Putamen (tissue), 1 donor: ENCODE data around the gene NFE2L2.
"Not testable (repeated sequence)": the region's sequence is repeated elsewhere in the genome, so short reads cannot be mapped to it uniquely, and the experiment has no call there.

Source experiments
- DNase-seq: peaks from one replicate; pipeline ENCODE4 v3.0.0-alpha.2; 2016; ENCODE audit warnings: low spot score

NFE2L2 gene

DNA sequence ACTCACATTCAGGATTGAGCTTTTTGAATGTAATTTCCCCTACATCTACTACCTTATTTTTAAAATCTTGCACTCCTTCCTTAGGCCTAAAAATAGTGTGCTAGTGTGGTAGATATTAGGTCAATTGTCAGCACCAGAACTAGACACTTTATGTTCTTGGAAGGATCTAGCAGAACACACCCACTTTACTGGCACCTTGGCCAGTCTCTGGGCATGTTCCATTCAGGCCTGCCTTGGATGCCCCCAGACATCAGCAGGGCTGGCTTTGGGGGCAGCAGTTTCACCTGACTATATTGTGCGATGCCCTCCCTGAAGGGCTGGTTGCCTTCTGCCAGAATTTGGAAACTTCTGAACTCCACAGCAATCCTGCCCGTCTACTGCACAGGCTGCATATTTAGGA is 15.3 kb upstream of the NFE2L2 start:
- DNase-seq = no peak

DNA sequence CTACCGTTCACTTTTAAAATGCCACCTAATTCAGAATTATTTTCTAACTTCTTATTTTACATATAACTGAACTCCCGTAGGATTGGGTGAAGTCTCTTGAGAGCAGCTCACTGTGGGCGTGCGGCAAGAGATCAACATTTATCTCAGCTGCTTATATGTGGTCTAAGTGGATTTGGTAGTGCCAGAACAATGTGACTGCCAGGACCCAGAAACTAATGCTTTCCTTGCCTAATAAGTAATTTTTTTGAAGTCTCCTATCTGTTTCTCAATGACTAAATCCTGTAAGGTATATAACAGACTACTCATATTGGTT is 11.2 kb upstream of the NFE2L2 start:
- DNase-seq = no peak

DNA sequence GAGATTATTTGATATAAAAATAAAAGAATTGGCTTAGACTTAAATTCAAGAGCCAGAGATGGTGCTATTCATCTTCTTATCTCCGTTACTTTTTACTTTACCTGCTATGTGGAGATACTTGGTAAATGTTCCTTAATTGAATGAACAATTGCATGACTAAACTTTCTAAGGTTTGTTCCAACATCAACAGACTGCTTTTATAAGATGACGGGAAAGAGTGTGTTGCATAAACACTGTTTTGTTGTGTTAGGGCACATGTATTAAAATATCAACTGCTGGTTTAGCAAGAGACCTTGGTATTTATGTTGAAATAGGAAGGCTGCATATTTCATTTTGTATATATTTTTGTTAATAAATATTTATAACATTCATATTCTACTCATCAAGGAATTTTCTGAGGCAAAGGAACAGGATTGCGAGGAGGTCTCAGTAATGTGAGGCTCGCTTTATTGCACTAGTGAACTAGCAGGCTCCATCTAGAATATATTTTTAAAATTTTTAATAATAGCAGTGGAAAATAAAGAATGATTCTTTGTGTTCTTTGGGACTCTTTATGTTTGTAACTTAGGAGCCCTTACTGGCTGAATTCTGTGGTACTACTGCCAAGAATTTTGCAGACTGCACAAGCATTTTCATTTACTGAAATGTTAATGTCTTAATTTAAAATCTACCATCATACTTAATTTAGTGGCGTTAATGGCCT is 10.7 kb upstream of the NFE2L2 start:
- DNase-seq = no peak

DNA sequence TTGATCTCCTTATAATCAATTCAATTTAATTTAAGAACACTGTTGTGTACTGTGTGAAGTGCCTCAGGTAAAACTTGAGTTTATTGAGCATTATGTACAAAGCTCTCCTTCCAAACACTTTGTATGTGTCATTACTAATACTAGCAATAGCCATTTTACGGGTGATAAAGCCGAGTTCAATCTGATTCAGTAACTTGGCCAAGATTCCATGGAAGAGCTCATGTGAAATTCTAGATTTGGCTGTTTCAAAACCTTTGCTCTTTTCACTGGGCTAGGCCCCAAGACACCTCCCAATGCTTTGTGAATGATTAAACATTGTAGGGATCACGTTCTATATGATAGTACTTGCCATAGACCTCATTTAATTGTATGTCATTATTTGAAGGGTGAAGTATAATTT is 8.9 kb upstream of the NFE2L2 start:
- no peak for DNase-seq

DNA sequence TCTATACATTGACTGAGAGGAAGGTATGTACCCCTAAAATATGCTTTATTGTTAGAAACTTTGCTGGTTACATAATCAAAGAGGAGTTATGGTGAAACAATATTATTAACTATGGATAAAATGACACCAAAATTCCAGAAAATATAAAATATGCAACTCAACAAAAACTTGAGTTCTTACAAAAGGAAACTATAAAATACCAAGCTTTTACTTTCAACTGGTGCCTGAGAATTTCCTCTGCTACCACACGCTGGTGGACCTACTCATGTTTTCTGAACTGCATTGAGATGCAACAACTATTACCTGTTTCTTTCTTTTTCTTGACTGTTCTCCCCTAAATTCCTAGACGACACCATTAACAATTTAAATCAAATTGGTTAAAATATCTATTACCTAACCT is 8.2 kb upstream of the NFE2L2 start:
- no peak for DNase-seq

DNA sequence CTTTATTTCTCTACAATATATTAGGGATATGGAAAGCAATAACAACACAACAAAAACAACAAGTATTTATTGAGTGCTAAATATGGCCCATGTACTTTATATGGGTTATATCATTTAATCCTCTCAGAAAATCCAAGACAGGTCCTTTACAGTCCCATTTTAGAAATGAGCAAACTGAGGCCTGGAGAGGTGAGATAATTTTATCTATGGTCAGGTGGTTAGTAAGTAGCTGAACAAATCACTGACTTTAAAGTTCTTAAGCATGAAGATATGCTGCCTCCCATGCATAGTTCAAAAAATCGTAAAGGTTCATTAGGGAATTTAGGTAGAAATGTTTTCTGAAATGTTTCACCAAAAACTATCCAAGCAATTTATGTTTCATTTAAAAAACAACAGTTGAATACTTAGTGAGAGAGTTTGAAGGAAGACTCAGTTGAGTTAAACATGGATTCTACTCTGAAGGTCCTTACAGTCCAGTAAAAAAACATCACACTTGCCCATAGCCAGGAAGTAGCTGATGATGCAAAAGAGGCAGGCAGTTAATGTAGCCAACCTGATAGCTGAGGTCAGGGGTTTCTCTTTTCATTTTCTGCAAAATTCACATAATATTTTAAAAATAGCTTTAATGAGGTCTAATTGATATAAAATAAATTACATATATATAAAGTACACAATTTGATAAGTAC is 7.6 kb upstream of the NFE2L2 start:
- DNase-seq = no peak

DNA sequence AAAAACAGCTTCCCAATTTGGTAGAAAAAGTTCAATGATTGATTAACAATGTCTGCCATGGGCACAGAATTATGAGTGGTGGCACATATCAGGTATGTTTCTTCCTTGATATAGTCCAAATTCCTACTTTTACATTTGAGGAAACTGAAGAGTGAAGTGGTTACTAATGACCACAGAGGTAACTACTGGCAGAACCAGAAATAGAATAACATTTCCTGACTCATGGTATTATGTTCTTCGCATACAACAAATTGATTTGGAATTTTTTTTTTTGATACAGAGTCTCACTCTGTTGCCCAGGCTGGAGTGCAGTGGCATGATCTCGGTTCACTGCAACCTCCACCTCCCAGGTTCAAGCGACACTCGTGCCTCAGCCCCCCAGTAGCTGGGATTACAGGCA is 6.0 kb upstream of the NFE2L2 start:
- no peak for DNase-seq

DNA sequence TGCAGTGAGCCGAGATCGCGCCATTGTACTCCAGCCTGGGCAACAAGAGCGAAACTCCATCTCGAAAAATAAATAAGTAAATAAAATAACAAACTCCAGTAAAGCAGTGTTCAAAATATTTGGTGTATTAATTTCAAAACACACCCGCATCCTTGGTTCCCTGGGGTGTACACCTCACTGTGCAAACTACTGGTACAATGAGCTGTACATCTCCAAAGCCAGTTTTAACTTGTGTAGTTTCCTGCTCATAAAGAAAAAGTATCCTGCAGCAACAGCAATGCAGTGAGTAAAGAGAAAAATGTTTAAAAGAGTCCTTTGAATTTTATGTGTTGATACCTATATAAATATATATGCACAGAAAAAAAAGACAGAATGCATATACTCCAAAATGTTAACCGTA is 4.4 kb upstream of the NFE2L2 start:
- no peak for DNase-seq

DNA sequence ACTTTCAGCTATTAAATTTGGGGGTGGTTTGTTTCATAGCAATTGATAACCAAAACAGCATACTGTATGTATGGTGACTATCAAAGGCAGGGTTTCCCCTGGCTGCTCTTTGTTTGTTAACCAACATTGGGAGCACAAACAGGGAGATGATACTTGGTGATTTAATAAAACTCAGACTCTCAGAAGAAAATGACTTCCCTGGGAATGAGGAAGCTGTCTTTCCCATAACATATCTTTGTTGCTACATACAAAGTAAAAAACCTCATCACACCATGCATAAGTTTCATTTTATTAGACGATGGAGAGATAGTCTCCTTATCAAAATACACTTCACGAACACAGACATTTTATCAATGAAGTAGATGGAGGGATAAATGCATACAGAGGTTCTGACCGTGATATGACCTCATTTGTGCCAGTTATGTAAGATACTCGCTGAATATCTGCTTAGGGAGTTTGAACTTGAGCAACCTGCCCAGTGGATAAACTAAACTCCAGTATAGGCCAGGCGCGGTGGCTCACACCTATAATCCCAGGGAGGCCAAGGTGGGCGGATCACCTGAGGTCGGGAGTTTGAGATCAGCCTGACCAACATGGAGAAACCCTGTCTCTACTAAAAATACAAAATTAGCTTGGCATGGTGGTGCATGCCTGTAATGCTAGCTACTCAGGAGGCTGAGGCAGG is 3.8 kb upstream of the NFE2L2 start:
- no peak for DNase-seq

DNA sequence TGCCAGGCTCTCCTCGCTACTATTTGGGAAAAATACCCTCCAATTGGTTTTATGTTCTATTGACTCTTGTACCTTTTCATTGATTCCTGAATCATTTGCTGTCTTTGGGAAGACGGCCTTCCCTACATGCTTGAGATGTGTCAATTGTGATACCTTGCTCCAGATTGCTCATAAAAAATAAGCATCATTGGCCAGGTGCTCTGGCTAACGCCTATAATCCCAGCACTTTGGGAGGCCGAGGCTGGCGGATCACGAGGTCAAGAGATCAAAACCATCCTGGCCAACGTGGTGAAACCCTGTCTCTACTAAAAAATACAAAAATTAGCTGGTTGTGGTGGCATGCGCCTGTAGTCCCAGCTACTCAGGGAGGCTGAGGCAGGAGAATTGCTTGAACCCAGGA is 2.4 kb upstream of the NFE2L2 start:
- not testable (repeated sequence) for DNase-seq

DNA sequence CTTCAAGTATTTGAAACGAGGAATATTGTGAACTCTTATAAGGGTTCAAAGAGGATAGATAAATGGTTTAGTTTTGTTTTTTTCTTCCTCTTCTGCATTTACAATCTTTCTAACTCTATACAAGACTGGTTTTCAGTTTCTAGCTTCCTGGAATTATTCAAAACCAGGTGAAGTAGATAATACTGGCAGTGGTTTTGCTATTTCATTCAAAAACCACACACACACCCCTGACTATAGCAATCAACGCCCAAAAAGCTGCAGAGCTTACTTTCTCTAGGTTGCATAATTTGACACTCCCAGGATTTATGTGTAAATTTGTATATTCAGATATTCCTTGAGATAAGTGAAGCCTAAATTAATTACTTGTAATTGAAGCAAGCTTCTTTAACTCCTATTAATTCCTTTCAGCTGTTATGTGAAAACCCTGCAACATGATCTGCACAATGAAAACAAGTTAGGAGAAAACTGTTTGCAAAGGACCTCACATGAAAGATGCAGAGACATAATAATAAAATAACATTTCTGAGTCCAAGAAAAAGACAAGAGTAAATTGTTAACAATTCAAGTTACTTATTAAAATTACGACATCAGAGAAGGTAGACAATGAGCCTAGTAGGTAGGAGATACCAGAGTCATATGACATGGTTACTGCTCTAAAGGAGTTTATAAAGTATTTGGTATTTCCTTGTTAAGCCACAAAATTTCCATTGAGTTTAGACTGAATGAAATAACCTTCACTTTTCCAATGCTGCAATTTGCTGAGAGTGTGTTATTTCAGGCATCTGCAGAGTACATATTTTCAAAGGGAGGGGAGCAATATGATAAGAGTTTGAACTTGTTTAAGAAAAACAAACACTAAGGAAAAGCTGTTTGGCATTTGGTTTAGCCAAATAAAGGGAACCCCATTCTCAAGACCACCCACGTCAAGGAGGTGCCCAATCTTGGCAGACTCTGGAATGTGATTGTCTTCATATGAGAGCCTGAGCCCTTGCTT is 1.6 kb upstream of the NFE2L2 start:
- no peak for DNase-seq

DNA sequence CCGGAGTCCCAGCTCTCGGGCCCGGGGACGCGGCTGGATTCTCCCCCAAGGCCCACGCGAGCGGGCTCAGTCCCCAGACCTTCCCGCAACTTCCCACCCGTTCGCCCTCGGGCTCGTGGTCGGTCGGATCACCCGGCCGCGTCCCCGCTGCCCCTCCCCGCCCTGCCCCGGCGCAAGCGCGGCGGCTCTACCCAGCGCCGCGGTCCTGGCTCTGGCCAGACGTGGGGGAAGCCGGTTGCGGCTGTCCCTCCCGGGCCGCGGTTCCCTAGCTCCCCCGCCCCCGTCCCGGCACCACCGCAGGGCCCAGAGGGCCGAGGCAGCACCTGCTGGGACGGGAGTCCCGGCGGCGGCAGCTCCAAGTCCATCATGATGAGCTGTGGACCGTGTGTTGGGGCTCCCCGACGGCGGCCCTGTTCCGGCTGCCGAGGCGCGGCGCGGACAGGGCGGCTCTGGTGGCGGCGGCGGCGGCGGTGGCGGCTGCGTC is 276 bp downstream of the NFE2L2 start:
- DNase-seq = peak; percentile 49

DNA sequence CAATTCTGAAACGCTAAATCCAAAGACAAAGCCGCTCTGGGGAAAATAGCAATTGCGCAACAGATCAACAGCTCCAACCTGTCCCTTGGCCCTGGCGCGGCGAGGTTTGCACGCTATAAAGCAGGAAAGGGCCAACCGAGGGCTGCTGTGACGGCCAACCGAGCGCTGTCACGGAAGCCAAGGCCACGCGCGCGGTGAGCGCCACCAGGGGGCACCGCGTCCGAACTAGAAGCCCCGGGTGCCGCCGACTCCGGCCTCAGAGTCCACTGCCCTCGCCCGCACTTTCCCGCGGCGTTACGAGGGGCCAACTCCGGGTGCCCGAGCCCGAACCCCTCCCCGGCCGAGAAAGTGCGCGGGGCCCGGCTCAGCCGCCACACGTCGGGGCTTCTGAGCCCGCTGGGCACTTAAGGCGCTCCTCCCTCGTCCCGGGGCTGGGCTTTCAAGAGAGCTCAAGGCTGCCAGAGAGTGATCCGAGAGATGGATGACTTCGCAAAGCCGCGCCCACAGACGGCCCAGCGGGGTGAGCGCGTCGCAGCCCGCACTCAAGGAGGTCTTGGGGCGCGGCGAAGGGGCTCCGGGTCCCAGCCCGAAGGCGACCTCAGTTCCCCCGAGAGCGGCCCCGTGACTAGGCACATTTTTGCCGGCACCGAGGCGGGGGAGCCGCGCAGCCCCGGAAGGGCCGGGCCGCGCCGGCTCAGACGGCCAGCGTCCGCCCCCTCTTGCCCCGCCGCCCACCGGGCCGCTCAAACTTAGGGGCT is 897 bp downstream of the NFE2L2 start:
- DNase-seq = peak; percentile 96

DNA sequence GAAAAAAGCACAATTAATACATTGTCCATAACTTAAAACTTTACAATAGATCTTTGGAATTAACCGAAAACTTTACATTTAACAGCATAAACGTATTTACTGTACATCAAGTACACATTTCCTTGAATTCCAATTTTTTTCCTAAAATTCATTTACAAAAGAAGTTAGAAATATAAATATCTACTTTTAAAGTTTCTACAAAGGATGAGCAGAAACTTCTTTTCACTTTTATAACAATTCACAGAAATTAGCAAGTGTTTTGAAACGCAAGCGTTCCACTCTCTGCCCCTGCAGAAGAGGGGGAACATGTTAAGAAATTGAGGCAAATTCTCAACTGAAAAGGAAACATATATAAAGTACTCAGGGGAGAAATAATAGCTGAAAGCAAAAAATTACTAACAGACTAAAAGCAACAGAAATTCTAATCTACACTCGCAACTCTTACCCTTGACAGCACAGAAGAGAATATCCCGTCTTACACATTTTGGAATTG is 1.5 kb downstream of the NFE2L2 start:
- DNase-seq = no peak

DNA sequence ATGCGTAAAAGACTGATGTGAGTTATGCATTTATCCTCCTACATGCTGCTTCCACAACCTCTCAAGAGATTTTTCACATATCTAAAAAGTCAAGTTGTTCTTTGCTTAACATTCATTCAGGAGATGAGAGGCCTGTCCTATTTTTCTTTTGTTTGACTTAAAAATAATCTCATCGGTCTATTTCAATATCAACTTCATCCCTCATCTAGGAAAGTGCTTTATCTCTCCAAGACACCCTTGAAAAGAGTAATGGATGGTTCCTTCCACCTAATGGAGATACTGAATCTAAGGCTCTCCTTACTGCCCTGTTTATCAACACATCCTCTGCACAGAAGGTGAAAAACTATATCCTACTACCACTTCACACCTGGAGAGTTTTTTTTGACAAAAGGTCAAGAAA is 2.4 kb downstream of the NFE2L2 start:
- no peak for DNase-seq

DNA sequence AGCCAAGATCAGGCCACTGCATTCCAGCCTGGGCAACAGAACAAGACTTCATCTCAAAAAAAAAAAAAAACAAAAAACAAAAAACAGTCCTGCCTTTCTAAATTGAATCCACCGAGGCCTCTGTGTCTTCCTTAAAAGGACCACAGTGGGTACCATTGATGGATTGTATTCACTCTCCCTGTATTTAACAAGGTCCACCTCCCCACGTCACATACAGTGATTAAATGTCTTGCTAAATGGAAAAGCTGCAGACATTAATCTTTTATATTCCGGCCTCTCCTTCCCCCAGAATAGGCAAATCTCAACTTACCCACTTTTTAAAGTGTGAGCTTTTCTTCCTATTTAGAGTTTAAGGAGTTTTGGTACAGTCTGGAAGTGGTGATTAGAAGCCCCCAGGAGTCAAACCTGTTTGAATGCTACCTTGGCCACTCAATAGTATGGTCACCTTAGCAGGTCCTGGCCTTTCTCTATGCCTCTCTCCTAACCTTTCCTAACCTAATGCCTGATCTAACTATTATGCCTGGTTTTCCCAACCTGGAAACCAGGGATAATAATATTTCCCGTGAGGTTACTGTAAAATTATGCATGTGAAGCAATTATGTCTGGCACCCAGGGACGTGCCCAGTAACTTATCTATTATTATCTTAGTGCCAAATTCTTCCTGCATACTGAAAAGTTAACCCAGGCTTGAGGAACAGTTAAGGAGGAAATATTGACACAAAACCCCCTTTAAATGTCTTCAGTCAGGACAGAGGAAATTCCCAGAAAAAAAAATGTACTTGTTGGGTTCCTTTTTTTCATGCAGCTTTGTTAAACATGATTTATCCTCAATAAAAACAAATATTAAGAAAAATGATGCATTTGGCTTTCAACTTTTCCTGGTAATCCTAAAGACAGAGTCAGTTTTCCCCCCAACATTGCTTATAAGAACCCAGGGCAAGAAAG is 3.1 kb downstream of the NFE2L2 start:
- DNase-seq = no peak

DNA sequence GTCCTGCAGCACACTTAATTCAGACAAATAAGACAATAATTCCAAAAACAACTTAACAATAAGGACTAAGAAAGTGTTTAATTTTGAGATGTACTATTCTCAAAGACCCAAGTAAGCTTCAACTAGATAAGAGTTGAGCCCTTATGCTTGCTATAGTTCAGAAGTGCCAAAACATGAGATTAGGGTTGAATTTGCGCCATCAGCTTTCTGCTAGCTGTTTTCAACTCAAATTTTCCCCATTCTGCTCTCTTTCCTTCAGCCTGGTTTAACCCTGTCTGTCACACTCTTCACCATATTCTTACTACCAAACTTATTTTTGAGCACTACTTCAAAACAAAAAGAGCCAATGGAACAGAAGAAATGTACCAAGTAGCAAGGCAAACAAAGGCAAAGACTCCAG is 4.1 kb downstream of the NFE2L2 start:
- DNase-seq = no peak

DNA sequence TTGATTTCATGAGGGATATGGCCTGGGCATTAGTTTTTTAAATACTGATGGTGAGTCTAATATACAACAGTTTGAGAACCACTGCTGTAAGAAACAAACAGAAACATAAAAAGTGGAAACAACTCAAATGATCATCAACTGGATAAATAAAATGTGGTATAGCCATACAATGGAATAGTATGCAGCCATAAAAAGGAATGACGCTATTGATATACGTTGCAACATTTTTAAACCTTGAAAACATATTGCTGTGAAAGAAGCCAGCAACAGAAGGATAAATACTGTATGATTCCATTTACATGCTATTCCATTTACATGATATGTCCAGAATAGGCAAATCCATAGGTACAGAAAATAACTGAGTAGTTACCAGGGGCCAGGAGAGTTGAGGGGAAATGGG is 6.5 kb downstream of the NFE2L2 start:
- no peak for DNase-seq

DNA sequence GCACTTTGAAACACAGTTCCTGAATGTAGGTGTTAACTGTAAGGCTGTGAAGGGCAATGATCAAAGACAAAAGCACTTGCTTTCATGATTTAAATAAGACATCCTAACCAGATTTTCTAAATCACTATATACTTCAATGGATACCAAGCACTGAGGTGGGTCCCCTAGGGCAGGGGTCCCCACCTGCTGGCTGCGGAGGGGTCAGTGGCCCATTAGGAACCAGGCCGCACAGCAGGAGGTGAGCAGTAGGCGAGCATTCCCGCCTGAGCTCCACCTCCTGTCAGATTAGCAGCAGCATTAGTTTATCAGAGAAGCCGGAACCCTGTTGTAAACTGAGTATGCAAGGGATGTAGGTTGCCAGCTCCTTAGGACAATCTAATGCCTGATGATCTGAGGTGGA is 7.1 kb downstream of the NFE2L2 start:
- DNase-seq = no peak

DNA sequence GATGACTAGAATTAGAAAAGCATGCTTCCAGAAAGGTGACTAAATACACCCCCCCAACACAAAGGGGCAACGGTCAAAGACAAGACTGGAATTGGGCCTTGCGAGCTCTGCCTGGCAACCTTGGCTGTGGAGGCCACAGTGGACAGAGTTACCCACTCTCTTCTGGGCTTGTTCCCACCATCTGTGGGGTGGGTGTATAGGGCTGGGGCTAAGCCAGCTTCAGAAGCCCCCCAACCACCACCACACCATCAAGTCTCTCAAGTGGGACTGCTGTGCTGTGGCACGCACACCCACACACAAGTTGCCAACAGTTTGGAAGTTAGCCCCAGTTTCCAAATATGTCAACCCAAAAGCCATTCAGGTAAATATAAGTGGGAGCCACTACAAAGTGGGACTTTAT is 7.8 kb downstream of the NFE2L2 start:
- no peak for DNase-seq
